B cell (primary cell): Measurements from ENCODE around the gene PSMC3IP. TPM values are rescaled to one million over a fixed set of nuclear protein-coding genes. Genes with fewer than 3 reads are reported as not detected.

Source experiments
- ATAC-seq: fragments of 200-7000 bp; cut with Tn5 transposase; one replicate; pipeline ENCODE4 v1.10.0; 2021; ENCODE audit warnings: low read depth, mild to moderate bottlenecking, moderate number of reproducible peaks, moderate library complexity
- CTCF ChIA-PET: fragments of 350-600 bp; sonication (Branson Sonifier 250); formaldehyde crosslinking; loops from one replicate; lab custom pipeline; 2021; ENCODE audit warnings: antibody characterized with exemption, inconsistent platforms; lab: Charles Lee
- POLR2A ChIA-PET: fragments of 350-600 bp; sonication (Branson Sonifier 250); formaldehyde crosslinking; loops from one replicate; lab custom pipeline; 2021; ENCODE audit warnings: antibody characterized with exemption; lab: Charles Lee
- DNase-seq: peaks from one replicate; pipeline ENCODE4 v3.0.0; 2013
- H2AFZ ChIP-seq: 2 replicates; pipeline ENCODE4 v1.6.1; 2012; ENCODE audit warnings: mild to moderate bottlenecking, low read depth, low read length; ENCODE audit not compliant: insufficient read depth, poor library complexity, severe bottlenecking
- H3K27ac ChIP-seq, 2 donors: 1 replicate in 1 of 2; 2 replicates in 1 of 2; pipeline ENCODE4 v1.5.1; 2012 to 2013; ENCODE audit warnings: low read length in 2 of 2, mild to moderate bottlenecking in 2 of 2, moderate library complexity in 1 of 2
- H3K27me3 ChIP-seq, 4 experiments: fragments of 200-600 bp in 1 of 4; sonication (generic) in 1 of 4; replicated peaks in 1 of 4; 1 replicate in 2 of 4; 2 replicates in 2 of 4; pipeline versions ENCODE4 v1.6.1 to v1.7.0; 2013 to 2016; ENCODE audit warnings: low read length in 3 of 4, mild to moderate bottlenecking in 2 of 4, mixed read lengths in 1 of 4, moderate library complexity in 1 of 4; ENCODE audit not compliant: insufficient read depth in 4 of 4, control insufficient read depth in 3 of 4; ENCODE audit errors: control extremely low read depth in 1 of 4
- H3K36me3 ChIP-seq, 2 experiments: replicated peaks in 1 of 2; 1 replicate in 1 of 2; 2 replicates in 1 of 2; pipeline versions ENCODE4 v1.6.1 to v1.7.1; 2013; ENCODE audit warnings: low read length in 1 of 2; ENCODE audit not compliant: insufficient read depth in 2 of 2, control insufficient read depth in 1 of 2; ENCODE audit errors: control extremely low read depth in 1 of 2, extremely low read depth in 1 of 2
- H3K4me1 ChIP-seq, 2 donors: fragments of 200-600 bp in 1 of 2; sonication (generic) in 1 of 2; 1 replicate in 1 of 2; 2 replicates in 1 of 2; pipeline versions ENCODE4 v1.5.1 to v1.6.1; 2013 to 2017; ENCODE audit warnings: low read length in 2 of 2; ENCODE audit not compliant: control insufficient read depth in 2 of 2, insufficient read depth in 2 of 2
- H3K4me2 ChIP-seq: replicated peaks from 2 replicates; pipeline ENCODE3; 2012; ENCODE audit warnings: mild to moderate bottlenecking, low read depth, low read length; ENCODE audit not compliant: poor library complexity, severe bottlenecking
- H3K4me3 ChIP-seq, 5 experiments: fragments of 200-600 bp in 1 of 5; sonication (generic) in 1 of 5; 1 replicate in 3 of 5; 2 replicates in 2 of 5; pipeline versions ENCODE4 v1.5.1 to v1.7.0; 2011 to 2016; ENCODE audit warnings: low read length in 4 of 5, mild to moderate bottlenecking in 4 of 5, low read depth in 2 of 5, control low read depth in 1 of 5, moderate library complexity in 1 of 5; ENCODE audit not compliant: insufficient read depth in 1 of 5; ENCODE audit errors: control extremely low read depth in 1 of 5, extremely low read depth in 1 of 5
- H3K79me2 ChIP-seq: fragments of 200-600 bp; sonication (generic); one replicate; pipeline ENCODE4 v1.6.0; 2016; ENCODE audit warnings: low read length; ENCODE audit not compliant: control insufficient read depth, insufficient read depth
- H3K9ac ChIP-seq: fragments of 200-600 bp; sonication (generic); 2 replicates; pipeline ENCODE4 v1.6.1; 2017; ENCODE audit warnings: mild to moderate bottlenecking, low read length, moderate library complexity
- H3K9me3 ChIP-seq, 3 donors: one replicate each; pipeline versions ENCODE4 v1.6.1 to v1.7.1; 2013; ENCODE audit warnings: low read length in 2 of 3; ENCODE audit not compliant: control insufficient read depth in 2 of 3, insufficient read depth in 1 of 3; ENCODE audit errors: control extremely low read depth in 1 of 3
- H4K20me1 ChIP-seq: 2 replicates; pipeline ENCODE4 v1.6.0; 2012; ENCODE audit warnings: mild to moderate bottlenecking, low read length; ENCODE audit not compliant: insufficient read depth, control insufficient read depth, poor library complexity, severe bottlenecking
- H3K27ac Mint-ChIP-seq: one replicate; pipeline ENCODE4 v1.8.0; 2021; ENCODE audit warnings: mixed read lengths
- H3K27me3 Mint-ChIP-seq: one replicate; pipeline ENCODE4 v1.8.0; 2021; ENCODE audit warnings: mixed read lengths
- H3K4me1 Mint-ChIP-seq: one replicate; pipeline ENCODE4 v1.8.0; 2021; ENCODE audit warnings: mixed read lengths
- H3K4me3 Mint-ChIP-seq: one replicate; pipeline ENCODE4 v1.8.0; 2021; ENCODE audit warnings: mixed read lengths
- H3K9me3 Mint-ChIP-seq: one replicate; pipeline ENCODE4 v1.8.0; 2022; ENCODE audit warnings: mixed read lengths; ENCODE audit not compliant: insufficient read depth
- CTCF ChIP-seq: fragments of 200-600 bp; IDR thresholded peaks from one replicate; pipeline ENCODE4 v1.8.0; 2022; ENCODE audit warnings: antibody characterized with exemption, mild to moderate bottlenecking
- EZH2 ChIP-seq: IDR thresholded peaks from 2 replicates; pipeline ENCODE4 v1.6.1; 2012; ENCODE audit warnings: borderline replicate concordance, low read depth, mild to moderate bottlenecking, moderate library complexity, low read length; ENCODE audit not compliant: insufficient read depth, poor library complexity, severe bottlenecking
- WGBS: methylation state at CpG from one replicate; pipeline ENCODE4 v1.1.5; 2013; ENCODE audit warnings: missing lambda C conversion rate; ENCODE audit not compliant: insufficient coverage; 5-methylcytosine and 5-hydroxymethylcytosine counted together
- intact Hi-C: fragments of 100-400 bp; cut with micrococcal nuclease; formaldehyde crosslinking; loops from one replicate; pipeline ENCODE4 v1.10.0; 2022
- polyA plus RNA-seq: library from polyadenylated mRNA; depleted of rRNA; stranded (reverse); fragments of >200 nt; gene quantifications from 2 replicates; pipeline ENCODE4 v1.2.3, GENCODE V29; 2012
- total RNA-seq, 2 donors: library from RNA; stranded (reverse); fragments of 120-200 nt in 1 of 2; gene quantifications; 1 replicate in 1 of 2; 2 replicates in 1 of 2; pipeline versions ENCODE4 v1.2.3 to v1.2.4, GENCODE V29; 2013 to 2022

Gene PSMC3IP
- total and polyA plus RNA-seq, 2 donors (not counting 1 experiment from before 2014, with no cell fraction given) = 2.8 to 10.4 TPM

GRCh38 chr17:42584880-42585279 lies 7.4 kb upstream of the PSMC3IP start:
- Histone ChIP-seq H3K27me3 (no peaks in the 10 kb centered on the region), H4K20me1 (peaks cover 19% of the 10 kb centered on the region), H3K36me3 (peaks cover 14 to 90% of the 10 kb centered on the region in 2 experiments), H3K79me2 (peaks cover 5% of the 10 kb centered on the region), H3K4me2 (no peak overlapping the region), H3K4me1 (peaks cover 16 to 31% of the 10 kb centered on the region in 2 donors), H3K9ac (no peak overlapping the region), H3K9me3 (no peaks in the 10 kb centered on the region), H3K27ac (no peak overlapping the region), H3K4me3 (no peak overlapping the region), H2AFZ (no peak overlapping the region)
- Mint-ChIP-seq H3K27ac (no peak overlapping the region), H3K27me3 (no peaks in the 10 kb centered on the region), H3K9me3 (no peaks in the 10 kb centered on the region), H3K4me1 (peaks cover 36% of the 10 kb centered on the region), H3K4me3 (no peak overlapping the region)
- 99% methylated on average over 8 of the region's 9 CpGs for WGBS
- ATAC-seq (no peak), DNase-seq (no peak)
- intact Hi-C loops = no loop called here
- TF ChIP-seq CTCF = no peak
- no peak for TF ChIP-seq EZH2
- POLR2A ChIA-PET = no interaction called here
- CTCF ChIA-PET = interaction anchor here (1.0 kb wide), 1 partner anchor 25 kb away, joined by 4 read pairs; the partner anchor contains the start of gene TUBG1

GRCh38 chr17:42581744-42582270 lies 4.3 kb upstream of the PSMC3IP start:
- H3K9me3 ChIP-seq = no peaks in the 10 kb centered on the region
- H3K4me2 ChIP-seq = no peak overlapping the region
- ChIA-PET CTCF (interaction anchor here (1.0 to 1.9 kb wide), 3 partner anchors 13 to 27 kb away, joined by 4 to 7 read pairs (median 4); partner anchors contain the start of genes RETREG3 and TUBG1), POLR2A (interaction anchor here (0.6 kb wide), 1 partner anchor 147 kb away, joined by 3 read pairs; no protein-coding TSS in a partner anchor)
- peaks cover 14% of the 10 kb centered on the region for H3K79me2 ChIP-seq
- no peak overlapping the region for H3K27ac Mint-ChIP-seq
- DNase-seq (no peak), ATAC-seq (no peak)
- H4K20me1 ChIP-seq = peaks cover 16% of the 10 kb centered on the region
- H3K27me3 ChIP-seq = no peaks in the 10 kb centered on the region
- WGBS = over 99% methylated on average over 9 of the region's 10 CpGs
- H3K9ac ChIP-seq = no peak overlapping the region
- no peaks in the 10 kb centered on the region for H3K9me3 Mint-ChIP-seq
- no peaks in the 10 kb centered on the region for H3K27me3 Mint-ChIP-seq
- H3K4me3 Mint-ChIP-seq = no peak overlapping the region
- peaks cover 12 to 70% of the 10 kb centered on the region in 2 experiments for H3K36me3 ChIP-seq
- H2AFZ ChIP-seq = no peak overlapping the region
- no peak overlapping the region for H3K4me3 ChIP-seq
- no peak overlapping the region for H3K27ac ChIP-seq
- peaks cover 18 to 40% of the 10 kb centered on the region in 2 donors for H3K4me1 ChIP-seq
- TF ChIP-seq CTCF (no peak), EZH2 (no peak)
- intact Hi-C loops = no loop called here
- H3K4me1 Mint-ChIP-seq = peaks cover 44% of the 10 kb centered on the region
